Measurements from ENCODE around the gene SEZ6L2. TPM values are rescaled to one million over a fixed set of nuclear protein-coding genes. Genes with fewer than 3 reads are reported as not detected.
"Not testable (repeated sequence)": the region's sequence is repeated elsewhere in the genome, so short reads cannot be mapped to it uniquely, and the experiment has no call there.

Gene SEZ6L2
- total RNA-seq, 4 donors from 2014 or later: 0.33 to 1.5 (median 0.79) TPM

GRCh38 chr16:29893553-29893952, 5.8 kb downstream of the SEZ6L2 start:
- H3K4me1 ChIP-seq: no peaks in the 10 kb centered on the region
- TF ChIP-seq POLR2A (IDR thresholded peaks at IDR 0.05) (no peak), CTCF (IDR thresholded peaks at IDR 0.05) (no peak)
- no peak overlapping the region for H3K4me3 ChIP-seq (replicated peaks in 1 of 3)
- no peak overlapping the region for H3K27ac ChIP-seq
- H3K9me3 ChIP-seq: no peaks in the 10 kb centered on the region
- no peaks in the 10 kb centered on the region for H3K27me3 ChIP-seq
- intact Hi-C loops (cut with DNase I): no loop called here
- WGBS, 2 donors: 87 to 92% methylated on average over 3 of the region's 3 CpGs
- no peaks in the 10 kb centered on the region for H3K36me3 ChIP-seq
- DNase-seq: no peak

DNA sequence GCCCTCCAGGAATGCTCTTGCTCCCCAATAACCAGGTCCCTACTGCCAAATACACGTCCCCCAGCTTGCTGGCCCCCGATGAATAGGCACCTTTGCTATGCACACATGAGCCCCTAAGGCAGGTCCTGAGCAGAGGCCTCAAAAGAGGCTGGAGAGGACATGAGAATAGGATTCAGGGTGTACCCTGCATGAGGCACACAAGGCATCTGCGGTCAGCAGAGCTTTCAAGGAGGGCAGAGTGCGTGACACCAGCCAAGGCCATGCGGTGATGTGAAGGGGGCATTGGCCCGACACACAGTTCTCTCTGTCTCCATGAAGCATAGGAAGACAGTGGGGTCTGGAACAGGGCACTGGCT, 6.9 kb downstream of the SEZ6L2 start:
- Histone ChIP-seq H3K27me3 (no peaks in the 10 kb centered on the region), H3K4me1 (no peaks in the 10 kb centered on the region), H3K4me3 (replicated peaks in 1 of 3) (no peak overlapping the region), H3K36me3 (no peaks in the 10 kb centered on the region), H3K27ac (no peak overlapping the region), H3K9me3 (no peaks in the 10 kb centered on the region)
- TF ChIP-seq CTCF (IDR thresholded peaks at IDR 0.05): no peak
- no peak for TF ChIP-seq POLR2A (IDR thresholded peaks at IDR 0.05)
- intact Hi-C loops (cut with DNase I): no loop called here
- 83 to 86% methylated on average over 5 to 6 of the region's 6 CpGs for WGBS, 2 donors
- no peak for DNase-seq

DNA sequence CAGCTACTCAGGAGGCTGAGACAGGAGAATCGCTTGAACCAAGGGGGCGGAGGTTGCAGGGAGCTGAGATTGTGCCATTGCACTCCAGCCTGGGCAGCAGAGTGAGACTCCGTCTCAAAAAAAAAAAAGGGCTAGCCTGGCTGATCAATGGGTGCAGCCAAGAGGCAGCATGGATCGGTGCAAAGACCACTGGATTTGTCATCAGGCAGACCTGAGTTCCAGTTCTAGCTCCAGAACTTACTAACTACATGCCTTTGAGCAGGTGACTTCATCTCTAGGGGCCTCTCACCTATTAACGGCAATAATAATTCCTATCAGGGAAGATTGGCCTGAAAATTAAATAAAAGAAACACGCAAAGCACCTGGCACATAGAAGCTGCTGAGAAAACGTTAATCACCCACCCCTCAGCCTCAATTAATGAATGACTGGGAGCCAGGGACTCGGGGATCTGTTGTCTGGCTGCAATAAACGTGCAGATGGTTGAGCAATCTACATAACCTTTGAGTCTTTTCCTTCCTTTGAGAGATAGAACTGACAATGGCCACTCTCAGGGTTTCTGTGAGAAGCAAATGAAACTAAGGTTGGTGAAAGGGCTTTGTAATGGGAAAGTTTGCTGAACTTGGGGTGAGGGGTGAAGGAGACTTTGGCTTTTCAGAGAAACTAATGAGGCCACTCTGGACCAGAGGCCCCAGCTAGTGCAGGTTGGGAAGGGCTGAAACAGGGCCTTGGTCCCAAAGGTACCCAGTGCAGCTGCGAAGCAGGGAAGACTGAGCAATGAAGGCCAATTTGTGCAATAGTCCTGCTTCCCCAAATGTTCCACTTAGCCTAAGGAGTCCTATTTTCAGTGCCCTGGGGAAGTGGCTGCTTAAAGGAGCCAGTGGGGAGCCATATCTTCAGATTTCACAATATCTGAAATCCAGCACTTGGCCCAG, 7.6 kb downstream of the SEZ6L2 start:
- no peak for TF ChIP-seq CTCF (IDR thresholded peaks at IDR 0.05)
- TF ChIP-seq POLR2A (IDR thresholded peaks at IDR 0.05): no peak
- no peak overlapping the region for H3K4me3 ChIP-seq (replicated peaks in 1 of 3)
- H3K36me3 ChIP-seq: no peaks in the 10 kb centered on the region
- intact Hi-C loops (cut with DNase I): no loop called here
- no peaks in the 10 kb centered on the region for H3K27me3 ChIP-seq
- no peaks in the 10 kb centered on the region for H3K9me3 ChIP-seq
- H3K27ac ChIP-seq: no peak overlapping the region
- no peaks in the 10 kb centered on the region for H3K4me1 ChIP-seq
- WGBS, 2 donors: 75 to 83% methylated on average over 10 of the region's 10 CpGs
- DNase-seq: no peak

DNA sequence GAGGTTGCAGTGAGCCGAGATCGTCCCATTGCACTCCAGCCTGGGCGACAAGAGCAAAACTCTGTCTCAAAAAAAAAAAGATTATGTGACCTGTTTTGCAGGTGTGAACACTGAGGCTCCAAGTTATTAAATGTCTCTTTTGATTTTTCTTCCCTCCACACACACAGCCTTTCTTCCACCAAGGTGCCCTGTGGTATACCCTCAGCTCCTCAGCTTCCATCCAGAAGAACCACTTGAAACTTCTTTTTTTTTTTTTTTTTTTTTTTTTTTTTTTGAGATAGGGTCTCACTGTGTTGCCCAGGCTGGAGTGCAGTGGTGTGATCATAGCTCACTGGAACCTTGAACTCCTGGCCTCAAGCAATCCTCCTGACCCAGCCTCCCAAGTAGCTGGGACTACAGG, 10.0 kb downstream of the SEZ6L2 start:
- H3K27me3 ChIP-seq; H3K36me3 ChIP-seq; H3K9me3 ChIP-seq; H3K4me3 ChIP-seq (replicated peaks in 1 of 3); intact Hi-C loops (cut with DNase I); H3K27ac ChIP-seq; DNase-seq; H3K4me1 ChIP-seq: not testable (repeated sequence)
- WGBS, 2 donors: 92 to 97% methylated on average over 3 of the region's 3 CpGs

DNA sequence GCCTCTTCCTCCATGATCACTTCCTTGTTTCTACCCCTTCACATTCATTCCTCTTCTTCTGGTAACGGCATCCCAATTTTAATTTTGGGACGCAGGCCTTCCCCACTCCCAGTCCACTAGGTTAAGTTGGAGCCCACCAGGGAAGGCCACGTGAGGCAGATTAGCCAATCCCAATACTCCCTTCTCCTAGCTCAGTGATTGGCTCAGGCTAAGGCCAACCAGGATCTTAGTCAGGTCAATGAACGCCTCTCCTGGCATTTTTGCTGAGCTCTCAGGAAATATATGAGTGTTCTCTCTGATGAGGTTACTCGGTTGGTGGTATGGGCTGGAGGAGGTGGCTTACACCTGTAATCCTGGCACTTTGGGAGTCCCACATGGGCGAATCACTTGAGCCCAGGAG, 15.4 kb downstream of the SEZ6L2 start:
- 78 to 90% methylated on average over 6 of the region's 6 CpGs for WGBS, 2 donors
- no peak for TF ChIP-seq POLR2A (IDR thresholded peaks at IDR 0.05)
- no peak for TF ChIP-seq CTCF (IDR thresholded peaks at IDR 0.05)
- intact Hi-C loops (cut with DNase I): no loop called here

More for the DNA sequence above, 15.4 kb downstream of the SEZ6L2 start:
- Histone ChIP-seq H3K27ac (no peak overlapping the region), H3K36me3 (no peaks in the 10 kb centered on the region), H3K9me3 (no peaks in the 10 kb centered on the region), H3K27me3 (no peaks in the 10 kb centered on the region), H3K4me3 (replicated peaks in 1 of 3) (no peak overlapping the region), H3K4me1 (no peaks in the 10 kb centered on the region)
- no peak for DNase-seq

All from thyroid gland (tissue), 4 donors.